SJSA1 (cell line): ENCODE measurements around the gene FOXM1. TPM values are rescaled to one million over a fixed set of nuclear protein-coding genes. Genes with fewer than 3 reads are reported as not detected.
"Not testable (repeated sequence)": the region's sequence is repeated elsewhere in the genome, so short reads cannot be mapped to it uniquely, and the experiment has no call there.

ENCODE experiments used
- DNase-seq, 2 experiments: peaks; one replicate each; pipeline ENCODE4 v3.0.0-alpha.2; 2015 to 2020; ENCODE audit warnings: low spot score in 2 of 2, low read depth in 1 of 2
- H3K27ac ChIP-seq: fragments of 250-450 bp; sonication (Bioruptor Pico); 2 replicates; pipeline ENCODE4 v1.5.1; 2020; ENCODE audit warnings: mild to moderate bottlenecking, moderate library complexity
- H3K27me3 ChIP-seq: fragments of 250-450 bp; sonication (Bioruptor Pico); replicated peaks from 2 replicates; pipeline ENCODE4 v1.5.1; 2020; ENCODE audit warnings: mild to moderate bottlenecking, moderate library complexity
- H3K36me3 ChIP-seq: fragments of 250-450 bp; sonication (Bioruptor Pico); 2 replicates; pipeline ENCODE4 v1.5.1; 2020; ENCODE audit warnings: mild to moderate bottlenecking
- H3K4me1 ChIP-seq: fragments of 250-450 bp; sonication (Bioruptor Pico); replicated peaks from 2 replicates; pipeline ENCODE4 v1.6.1; 2021; ENCODE audit warnings: mild to moderate bottlenecking
- H3K4me3 ChIP-seq: fragments of 250-450 bp; sonication (Bioruptor Pico); 2 replicates; pipeline ENCODE4 v1.5.1; 2020; ENCODE audit warnings: mild to moderate bottlenecking
- H3K9me3 ChIP-seq: fragments of 250-450 bp; sonication (Bioruptor Pico); replicated peaks from 2 replicates; pipeline ENCODE4 v1.5.1; 2020; ENCODE audit warnings: mild to moderate bottlenecking
- total RNA-seq: library from RNA; depleted of rRNA; stranded (reverse); fragments of >200 nt; shearing (Covaris generic); gene quantifications from 2 replicates; pipeline ENCODE4 v1.2.3, GENCODE V29; 2014

The FOXM1 gene
- total RNA-seq, 1 experiment from 2014 or later: 66.4 TPM

GRCh38 chr12:2864198-2864597, 12.8 kb downstream of the FOXM1 start:
- Histone ChIP-seq H3K4me1 (peaks cover 11% of the 10 kb centered on the region), H3K27ac (no peak overlapping the region), H3K27me3 (no peaks in the 10 kb centered on the region), H3K36me3 (peaks cover 97% of the 10 kb centered on the region), H3K9me3 (no peaks in the 10 kb centered on the region), H3K4me3 (no peak overlapping the region)
- DNase-seq: no peak

- H3K27me3 ChIP-seq, H3K4me1 ChIP-seq, H3K4me3 ChIP-seq, H3K27ac ChIP-seq, DNase-seq, H3K9me3 ChIP-seq: not testable (repeated sequence)
- H3K36me3 ChIP-seq: peaks cover 97% of the 10 kb centered on the region
These were observed 13.6 kb downstream of the FOXM1 start for GRCh38 chr12:2863402-2863801.

GRCh38 chr12:2862876-2863275, 14.1 kb downstream of the FOXM1 start:
- H3K27me3 ChIP-seq: no peaks in the 10 kb centered on the region
- no peak for DNase-seq
- H3K9me3 ChIP-seq: no peaks in the 10 kb centered on the region
- peaks cover 97% of the 10 kb centered on the region for H3K36me3 ChIP-seq
- no peak overlapping the region for H3K27ac ChIP-seq
- H3K4me1 ChIP-seq: no peaks in the 10 kb centered on the region
- H3K4me3 ChIP-seq: no peak overlapping the region

DNA sequence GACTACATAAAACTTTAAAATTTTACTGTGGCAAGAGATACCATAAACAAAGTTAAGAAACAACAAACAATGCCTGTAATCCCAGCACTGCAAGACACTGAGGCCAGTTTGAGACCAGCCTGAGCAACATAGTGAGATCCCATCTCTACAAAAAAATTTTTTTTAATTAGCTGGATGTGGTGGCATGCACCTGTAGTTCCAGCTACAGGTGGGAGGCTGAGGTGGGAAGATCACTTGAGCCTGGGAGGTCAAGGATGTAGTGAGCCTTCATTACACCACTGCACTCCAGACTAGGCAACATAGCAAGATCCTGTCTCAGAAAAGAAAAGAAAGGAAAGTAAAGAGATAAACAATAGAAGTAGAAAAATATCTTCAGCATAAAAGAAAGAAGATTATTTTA, 16.8 kb downstream of the FOXM1 start:
- Histone ChIP-seq H3K9me3 (no peaks in the 10 kb centered on the region), H3K27me3 (no peaks in the 10 kb centered on the region)
- no peak for DNase-seq

GRCh38 chr12:2858944-2859421, 18.0 kb downstream of the FOXM1 start:
- H3K36me3 ChIP-seq: peaks cover 66% of the 10 kb centered on the region
- H3K4me3 ChIP-seq: no peak overlapping the region
- no peak overlapping the region for H3K27ac ChIP-seq
- H3K4me1 ChIP-seq: no peaks in the 10 kb centered on the region
- DNase-seq: no peak
- no peaks in the 10 kb centered on the region for H3K27me3 ChIP-seq
- no peaks in the 10 kb centered on the region for H3K9me3 ChIP-seq

More for the DNA sequence above, 16.8 kb downstream of the FOXM1 start:
- no peak overlapping the region for H3K4me3 ChIP-seq
- H3K27ac ChIP-seq: no peak overlapping the region
- H3K36me3 ChIP-seq: peaks cover 78% of the 10 kb centered on the region
- H3K4me1 ChIP-seq: no peaks in the 10 kb centered on the region

GRCh38 chr12:2858334-2858733, 18.6 kb downstream of the FOXM1 start:
- no peak overlapping the region for H3K4me3 ChIP-seq
- peaks cover 5% of the 10 kb centered on the region; the same call in 1 of the 2 replicates for H3K4me1 ChIP-seq
- H3K27me3 ChIP-seq: no peaks in the 10 kb centered on the region
- H3K27ac ChIP-seq: no peak overlapping the region
- H3K36me3 ChIP-seq: peaks cover 59% of the 10 kb centered on the region
- H3K9me3 ChIP-seq: no peaks in the 10 kb centered on the region
- no peak for DNase-seq

- DNase-seq: no peak
- Histone ChIP-seq H3K9me3 (no peaks in the 10 kb centered on the region), H3K36me3 (peaks cover 52% of the 10 kb centered on the region), H3K4me1 (peaks cover 7% of the 10 kb centered on the region; the same call in 1 of the 2 replicates), H3K27ac (no peak overlapping the region), H3K27me3 (no peaks in the 10 kb centered on the region), H3K4me3 (no peak overlapping the region)
These were observed 19.4 kb downstream of the FOXM1 start for GRCh38 chr12:2857576-2857975.

DNA sequence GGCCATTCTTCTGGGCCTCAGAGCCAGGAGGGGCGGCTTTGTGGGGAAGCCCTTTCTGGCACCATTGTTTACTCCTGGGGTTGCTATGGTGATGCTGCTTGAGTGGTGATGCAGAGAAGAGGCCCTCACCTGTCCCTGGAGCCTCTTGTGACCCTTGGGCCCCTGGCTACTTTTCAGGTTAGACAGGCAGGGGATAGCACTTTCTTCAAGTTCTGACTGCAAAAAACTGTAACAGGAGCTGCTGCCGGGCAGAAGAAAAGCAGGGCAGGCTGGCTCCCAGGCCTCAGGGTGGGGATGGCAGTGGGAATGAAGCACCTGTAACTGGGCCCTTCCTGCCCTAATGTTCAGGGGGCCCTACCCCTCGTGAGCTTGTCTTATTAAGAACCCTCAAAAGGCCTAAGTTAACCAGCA, 19.9 kb downstream of the FOXM1 start, which contains the start of gene TEX52:
TSS of gene TEX52 (minus strand) at position 19 of the 411 bp plus-strand sequence. CDS start at position 6, 13 bp downstream.
- no peaks in the 10 kb centered on the region for H3K27me3 ChIP-seq
- H3K4me3 ChIP-seq: no peak within 1 kb of the TSS
- no peak within 1 kb of the TSS for H3K27ac ChIP-seq
- H3K4me1 ChIP-seq: peaks cover 7% of the 10 kb centered on the region; the same call in 1 of the 2 replicates
- H3K36me3 ChIP-seq: peaks cover 46% of the 10 kb centered on the region
- no peak for DNase-seq
- H3K9me3 ChIP-seq: no peaks in the 10 kb centered on the region

DNA sequence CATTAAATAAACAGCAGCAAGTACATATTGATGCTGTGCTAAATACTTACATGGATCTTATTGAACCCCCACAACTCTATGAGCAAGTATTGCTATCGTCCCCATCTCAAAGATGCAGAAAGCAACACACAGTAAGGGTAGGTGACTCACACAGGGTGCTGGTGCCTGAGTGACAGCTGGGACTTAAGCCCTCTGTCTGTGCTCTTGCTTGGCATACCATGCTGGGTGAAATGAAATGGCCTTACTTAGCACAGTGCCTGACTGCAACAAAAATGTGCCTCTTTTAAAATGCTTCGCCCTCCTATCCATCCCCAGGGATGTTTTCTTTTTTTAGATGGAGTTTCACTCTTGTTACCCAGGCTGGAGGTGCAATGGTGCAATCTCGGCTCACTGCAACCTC, 20.9 kb downstream of the FOXM1 start:
- H3K36me3 ChIP-seq: peaks cover 36% of the 10 kb centered on the region
- no peak for DNase-seq

GRCh38 chr12:2855546-2855945, 21.4 kb downstream of the FOXM1 start:
- Histone ChIP-seq H3K9me3 (no peaks in the 10 kb centered on the region), H3K4me1 (peaks cover 9% of the 10 kb centered on the region), H3K4me3 (no peak overlapping the region), H3K27me3 (no peaks in the 10 kb centered on the region), H3K27ac (no peak overlapping the region), H3K36me3 (peaks cover 33% of the 10 kb centered on the region)
- DNase-seq: no peak

More for the DNA sequence above, 20.9 kb downstream of the FOXM1 start:
- Histone ChIP-seq H3K27me3 (no peaks in the 10 kb centered on the region), H3K9me3 (no peaks in the 10 kb centered on the region), H3K4me1 (peaks cover 7% of the 10 kb centered on the region; the same call in 1 of the 2 replicates), H3K27ac (no peak overlapping the region), H3K4me3 (no peak overlapping the region)

- H3K4me1 ChIP-seq: peaks cover 16% of the 10 kb centered on the region
- DNase-seq: no peak
- H3K4me3 ChIP-seq: no peak overlapping the region
- no peak overlapping the region for H3K27ac ChIP-seq
- H3K9me3 ChIP-seq: no peaks in the 10 kb centered on the region
- H3K36me3 ChIP-seq: peaks cover 26% of the 10 kb centered on the region
- H3K27me3 ChIP-seq: no peaks in the 10 kb centered on the region
These were observed 22.1 kb downstream of the FOXM1 start for GRCh38 chr12:2854669-2855453.

DNA sequence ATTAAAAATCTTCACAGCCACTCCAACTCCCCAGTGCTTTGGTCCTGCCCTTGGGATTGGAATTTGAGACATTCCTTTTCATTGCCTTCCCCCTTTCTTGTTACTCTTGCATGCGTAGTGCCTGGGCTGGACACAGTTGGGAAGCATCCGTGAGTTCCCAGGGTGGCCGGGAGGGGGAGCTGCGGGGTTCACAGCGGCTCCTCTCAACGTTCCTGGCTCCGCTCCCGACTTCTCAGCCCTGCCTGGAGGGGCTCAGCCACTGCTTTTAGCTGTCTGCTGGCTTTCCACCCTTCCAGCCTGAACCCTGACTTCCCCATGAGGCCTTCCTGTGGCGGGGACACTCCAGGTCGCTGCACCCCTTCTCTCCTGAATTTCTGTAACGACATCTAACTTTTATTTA, 23.3 kb downstream of the FOXM1 start:
- peaks cover 24% of the 10 kb centered on the region for H3K4me1 ChIP-seq
- H3K4me3 ChIP-seq: no peak overlapping the region
- peak; percentile 86 to 92 for DNase-seq
- H3K36me3 ChIP-seq: peaks cover 14% of the 10 kb centered on the region
- H3K27ac ChIP-seq: no peak overlapping the region; the same call in 1 of the 2 replicates
- H3K9me3 ChIP-seq: no peaks in the 10 kb centered on the region
- no peaks in the 10 kb centered on the region for H3K27me3 ChIP-seq

- H3K9me3 ChIP-seq: no peaks in the 10 kb centered on the region
- H3K27me3 ChIP-seq: no peaks in the 10 kb centered on the region
- H3K4me3 ChIP-seq: no peak overlapping the region
- H3K27ac ChIP-seq: no peak overlapping the region
- no peak for DNase-seq
- H3K36me3 ChIP-seq: peaks cover 2% of the 10 kb centered on the region
- peaks cover 24% of the 10 kb centered on the region for H3K4me1 ChIP-seq
These were observed 25.0 kb downstream of the FOXM1 start for GRCh38 chr12:2851931-2852330.

DNA sequence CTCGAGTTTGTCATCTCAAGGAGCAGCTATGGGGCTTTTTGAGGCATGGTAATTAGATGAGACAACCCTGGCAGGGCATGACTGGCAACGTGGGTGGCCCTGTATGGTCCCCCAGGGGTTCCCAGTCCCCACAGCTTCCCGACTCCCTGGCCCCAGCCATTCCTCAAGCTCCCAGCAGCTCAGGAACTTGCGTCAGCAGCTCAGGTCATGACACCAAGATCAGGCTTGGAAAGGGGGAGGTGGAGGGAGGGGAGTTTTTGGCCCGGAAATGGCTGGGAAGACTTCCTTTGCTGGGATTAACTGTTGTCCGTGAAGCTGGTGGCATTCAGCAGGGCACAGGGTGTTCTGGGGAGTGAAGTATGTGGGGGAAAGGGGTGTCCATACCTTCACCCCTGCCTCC, 31.7 kb downstream of the FOXM1 start:
- H3K4me3 ChIP-seq: peak overlapping the region; percentile 12
- peaks cover 44% of the 10 kb centered on the region for H3K4me1 ChIP-seq
- peak overlapping the region; percentile 100 for H3K27ac ChIP-seq
- peak; percentile 97 to 99 for DNase-seq
- no peaks in the 10 kb centered on the region for H3K27me3 ChIP-seq
- H3K36me3 ChIP-seq: no peaks in the 10 kb centered on the region
- H3K9me3 ChIP-seq: no peaks in the 10 kb centered on the region
